Midbrain (tissue), 1 donor: Measurements from ENCODE around the gene NFATC2IP.
"Not testable (repeated sequence)": the region's sequence is repeated elsewhere in the genome, so short reads cannot be mapped to it uniquely, and the experiment has no call there.

ENCODE experiments used
- DNase-seq: peaks from one replicate; lab custom pipeline; 2025; lab: John Stamatoyannopoulos, UW

NFATC2IP gene

GRCh38 chr16:28999577-28999976 lies 48.8 kb downstream of the NFATC2IP start:
- no peak for DNase-seq

GRCh38 chr16:29000019-29000418 lies 49.3 kb downstream of the NFATC2IP start:
- DNase-seq: no peak

GRCh38 chr16:29004496-29005139 lies 53.9 kb downstream of the NFATC2IP start:
- not testable (repeated sequence) for DNase-seq

GRCh38 chr16:29007730-29008593 lies 57.2 kb downstream of the NFATC2IP start:
- no peak for DNase-seq

- DNase-seq: no peak
Observed at GRCh38 chr16:29009050-29009837, 58.5 kb downstream of the NFATC2IP start.

GRCh38 chr16:29009838-29010166 lies 59.1 kb downstream of the NFATC2IP start:
- DNase-seq: no peak

- DNase-seq: no peak
Observed at GRCh38 chr16:29011112-29011511, 60.4 kb downstream of the NFATC2IP start.

GRCh38 chr16:29011851-29012250 lies 61.1 kb downstream of the NFATC2IP start:
- no peak for DNase-seq

GRCh38 chr16:29012913-29013553 lies 62.3 kb downstream of the NFATC2IP start:
- no peak for DNase-seq

GRCh38 chr16:29014561-29015069 lies 63.9 kb downstream of the NFATC2IP start:
- no peak for DNase-seq
